Left ventricle myocardium inferior (tissue), 1 donor: Measurements from ENCODE around the gene PTPRO. TPM values are rescaled to one million over a fixed set of nuclear protein-coding genes. Genes with fewer than 3 reads are reported as not detected.

Experiments
- DNase-seq: peaks from one replicate; pipeline ENCODE4 v3.0.0-alpha.2; 2020
- H3K27ac ChIP-seq: fragments of 200-600 bp; replicated peaks from 2 replicates; pipeline ENCODE4 v1.8.0; 2021
- H3K27me3 ChIP-seq: fragments of 200-600 bp; 2 replicates; pipeline ENCODE4 v1.8.0; 2021; ENCODE audit warnings: low read depth
- H3K36me3 ChIP-seq: fragments of 200-600 bp; 2 replicates; pipeline ENCODE4 v1.8.0; 2021
- H3K4me1 ChIP-seq: fragments of 200-600 bp; 2 replicates; pipeline ENCODE4 v1.8.0; 2021
- H3K4me3 ChIP-seq: fragments of 200-600 bp; 2 replicates; pipeline ENCODE4 v1.8.0; 2021; ENCODE audit warnings: mild to moderate bottlenecking, moderate library complexity
- H3K9me3 ChIP-seq: fragments of 200-600 bp; replicated peaks from 2 replicates; pipeline ENCODE4 v1.8.0; 2021
- intact Hi-C: fragments of 100-400 bp; cut with micrococcal nuclease; formaldehyde crosslinking; loops from one replicate; pipeline ENCODE4 v1.11.0; 2022
- total RNA-seq: library from RNA; stranded (reverse); fragmentation: NEBNext Ultra II Directional; extraction: Animal tissue kit (Norgen Biotek cat#: 25700); gene quantifications from one replicate; pipeline ENCODE4 v1.2.1, GENCODE V29; 2021
- TF ChIP-seq, protein P1 (sequence below): fragments of 200-600 bp; IDR thresholded peaks from 2 replicates; pipeline ENCODE4 v1.8.0; 2021; ENCODE audit warnings: antibody characterized with exemption, mild to moderate bottlenecking, borderline replicate concordance
- donor health status: DM: no; HTN: yes; CAD: no; lungs with severe emphysema.

PTPRO gene
- total RNA-seq, 1 donor from 2014 or later, result 0.82 TPM

DNA sequence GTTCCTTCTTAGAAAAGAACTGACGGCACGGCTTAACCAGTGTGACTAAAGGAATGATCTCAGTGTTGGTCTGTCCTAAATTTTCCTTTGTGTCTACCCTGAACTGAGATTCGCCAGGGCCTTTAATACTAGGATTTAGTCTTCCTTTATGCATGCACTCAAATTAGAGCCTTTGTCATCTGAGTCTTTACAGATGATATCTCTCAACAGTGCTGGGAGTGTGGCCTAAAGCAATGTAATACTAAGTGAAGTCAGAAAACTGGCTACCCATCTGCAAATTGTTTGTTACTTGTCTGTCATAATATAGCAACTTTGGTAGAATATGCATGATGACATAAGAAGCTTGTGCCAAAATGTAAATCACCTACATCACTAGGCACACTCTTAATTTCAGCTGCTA is 95.4 kb downstream of the PTPRO start:
- TF ChIP-seq, protein P1, sequence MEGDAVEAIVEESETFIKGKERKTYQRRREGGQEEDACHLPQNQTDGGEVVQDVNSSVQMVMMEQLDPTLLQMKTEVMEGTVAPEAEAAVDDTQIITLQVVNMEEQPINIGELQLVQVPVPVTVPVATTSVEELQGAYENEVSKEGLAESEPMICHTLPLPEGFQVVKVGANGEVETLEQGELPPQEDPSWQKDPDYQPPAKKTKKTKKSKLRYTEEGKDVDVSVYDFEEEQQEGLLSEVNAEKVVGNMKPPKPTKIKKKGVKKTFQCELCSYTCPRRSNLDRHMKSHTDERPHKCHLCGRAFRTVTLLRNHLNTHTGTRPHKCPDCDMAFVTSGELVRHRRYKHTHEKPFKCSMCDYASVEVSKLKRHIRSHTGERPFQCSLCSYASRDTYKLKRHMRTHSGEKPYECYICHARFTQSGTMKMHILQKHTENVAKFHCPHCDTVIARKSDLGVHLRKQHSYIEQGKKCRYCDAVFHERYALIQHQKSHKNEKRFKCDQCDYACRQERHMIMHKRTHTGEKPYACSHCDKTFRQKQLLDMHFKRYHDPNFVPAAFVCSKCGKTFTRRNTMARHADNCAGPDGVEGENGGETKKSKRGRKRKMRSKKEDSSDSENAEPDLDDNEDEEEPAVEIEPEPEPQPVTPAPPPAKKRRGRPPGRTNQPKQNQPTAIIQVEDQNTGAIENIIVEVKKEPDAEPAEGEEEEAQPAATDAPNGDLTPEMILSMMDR, result no peak
- intact Hi-C loops, result no loop called here
- H3K4me1 ChIP-seq, result no peaks in the 10 kb centered on the region

GRCh38 chr12:15423629-15424028 is 101.3 kb downstream of the PTPRO start:
- intact Hi-C loops, result no loop called here

More for the DNA sequence above, 95.4 kb downstream of the PTPRO start:
- no peak overlapping the region for H3K4me3 ChIP-seq
- no peaks in the 10 kb centered on the region for H3K36me3 ChIP-seq
- H3K27me3 ChIP-seq, result no peaks in the 10 kb centered on the region
- no peaks in the 10 kb centered on the region for H3K9me3 ChIP-seq
- no peak overlapping the region for H3K27ac ChIP-seq
- DNase-seq, result no peak

GRCh38 chr12:15427913-15428312 is 105.6 kb downstream of the PTPRO start:
- no peak overlapping the region for H3K27ac ChIP-seq
- DNase-seq, result no peak
- H3K9me3 ChIP-seq, result no peaks in the 10 kb centered on the region
- TF ChIP-seq, protein P1, result no peak
- H3K36me3 ChIP-seq, result no peaks in the 10 kb centered on the region
- intact Hi-C loops, result no loop called here
- H3K27me3 ChIP-seq, result no peaks in the 10 kb centered on the region
- no peak overlapping the region for H3K4me3 ChIP-seq
- H3K4me1 ChIP-seq, result no peaks in the 10 kb centered on the region

More at GRCh38 chr12:15423629-15424028, 101.3 kb downstream of the PTPRO start:
- Histone ChIP-seq H3K27me3 (no peaks in the 10 kb centered on the region), H3K4me3 (no peak overlapping the region), H3K4me1 (no peaks in the 10 kb centered on the region), H3K9me3 (no peaks in the 10 kb centered on the region), H3K36me3 (no peaks in the 10 kb centered on the region), H3K27ac (no peak overlapping the region)
- DNase-seq, result no peak
- TF ChIP-seq, protein P1, result no peak

- TF ChIP-seq, protein P1, result no peak
- H3K4me3 ChIP-seq, result no peak overlapping the region
- H3K27ac ChIP-seq, result no peak overlapping the region
- no peak for DNase-seq
- H3K27me3 ChIP-seq, result no peaks in the 10 kb centered on the region
- no peaks in the 10 kb centered on the region for H3K4me1 ChIP-seq
- H3K9me3 ChIP-seq, result no peaks in the 10 kb centered on the region
- intact Hi-C loops, result no loop called here
- no peaks in the 10 kb centered on the region for H3K36me3 ChIP-seq
These were observed 106.3 kb downstream of the PTPRO start for GRCh38 chr12:15428632-15429031.

GRCh38 chr12:15429262-15429661 is 107.0 kb downstream of the PTPRO start:
- Histone ChIP-seq H3K36me3 (no peaks in the 10 kb centered on the region), H3K4me3 (no peak overlapping the region), H3K27ac (no peak overlapping the region), H3K27me3 (no peaks in the 10 kb centered on the region), H3K9me3 (no peaks in the 10 kb centered on the region), H3K4me1 (no peaks in the 10 kb centered on the region)
- intact Hi-C loops, result no loop called here
- TF ChIP-seq, protein P1, result no peak
- DNase-seq, result no peak

DNA sequence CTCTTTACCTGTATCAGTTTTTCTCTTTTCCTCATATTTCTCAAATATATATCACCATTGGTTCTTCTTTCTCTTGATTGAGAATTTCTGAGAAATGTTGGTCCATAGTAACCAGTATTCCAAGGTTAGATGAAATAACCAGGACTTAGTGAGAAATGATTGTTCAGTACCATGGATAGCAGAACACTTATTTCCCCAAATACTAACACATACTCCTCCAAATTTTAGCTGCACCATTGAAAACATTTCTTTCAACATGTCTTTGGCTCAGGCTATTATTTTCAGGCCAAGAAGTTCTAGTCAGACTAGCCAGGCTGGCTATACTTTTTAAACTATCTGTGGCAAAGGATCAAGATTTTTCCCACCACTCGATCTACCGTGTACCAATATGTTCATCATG is 113.3 kb downstream of the PTPRO start:
- Histone ChIP-seq H3K4me1 (no peaks in the 10 kb centered on the region), H3K9me3 (peaks cover 33% of the 10 kb centered on the region), H3K4me3 (no peak overlapping the region), H3K27ac (no peak overlapping the region), H3K36me3 (no peaks in the 10 kb centered on the region), H3K27me3 (no peaks in the 10 kb centered on the region)
- intact Hi-C loops, result no loop called here
- TF ChIP-seq, protein P1, result no peak
- no peak for DNase-seq
